HG02852 (cell line): Measurements from ENCODE around the gene CENPE.
A peak's percentile ranks its signal among the peaks of the same experiment; 100 is the strongest.
"Not testable (repeated sequence)": the region's sequence is repeated elsewhere in the genome, so short reads cannot be mapped to it uniquely, and the experiment has no call there.

Experiments
- ATAC-seq: cut with Tn5 transposase; IDR thresholded peaks from one replicate; pipeline ENCODE4 v1.9.1; 2021; ENCODE audit warnings: mild to moderate bottlenecking, moderate library complexity; ENCODE audit not compliant: unreplicated experiment

CENPE gene

DNA sequence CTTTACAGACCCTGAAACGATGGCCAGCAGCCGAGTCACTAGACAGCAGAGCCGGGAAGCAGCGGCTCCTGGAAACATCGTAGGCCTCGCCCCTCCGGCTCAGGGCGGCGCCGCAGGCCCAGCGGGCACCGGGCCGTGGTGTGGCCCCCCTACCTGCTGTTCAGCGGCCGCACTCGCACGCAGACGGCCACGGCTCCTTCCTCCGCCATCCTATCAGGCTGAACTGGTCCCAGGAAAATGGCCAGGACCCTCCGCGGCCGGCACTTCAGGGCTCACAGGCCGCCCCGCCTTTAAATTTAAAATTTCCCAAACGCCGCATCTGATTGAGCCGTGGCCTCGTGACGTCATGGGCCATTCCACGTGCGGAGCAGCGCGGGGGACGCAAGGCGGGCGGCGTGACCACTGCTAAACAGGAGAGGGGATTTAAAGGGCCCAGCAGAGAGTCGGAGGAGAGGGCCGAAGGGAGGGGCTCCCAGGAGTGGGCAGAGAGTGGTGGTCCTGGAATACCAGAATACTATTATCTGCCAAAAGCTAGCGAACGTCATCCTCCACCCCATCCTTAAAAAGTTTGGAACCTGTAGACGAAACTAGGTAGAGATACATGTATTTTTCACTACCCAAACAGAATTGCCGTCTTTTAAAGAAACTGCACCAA is at the start of gene CENPE:
CENPE (minus strand) TSS at position 233 of the 655 bp plus-strand sequence; CDS start at position 209, 24 bp downstream.
- ATAC-seq, result peak; percentile 95

DNA sequence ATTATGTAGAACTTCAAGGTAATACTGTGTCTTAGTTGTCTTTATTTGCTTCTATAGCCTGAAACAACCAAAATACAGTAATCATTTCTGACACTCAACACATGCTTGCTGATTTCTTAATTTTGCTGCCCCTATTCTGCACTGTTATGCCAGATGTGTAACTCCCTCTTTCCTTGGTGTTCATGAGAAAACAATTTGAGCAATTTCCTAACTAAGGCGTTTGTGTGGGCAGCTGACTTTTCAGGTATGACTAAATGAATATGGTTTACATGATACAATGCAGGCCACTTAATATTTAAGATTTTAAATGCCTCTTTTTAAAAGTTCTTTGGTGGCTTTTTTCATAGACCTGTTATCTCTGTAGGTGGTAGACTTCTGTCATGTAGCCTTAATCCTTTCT is 46.1 kb upstream of the CENPE start:
- ATAC-seq, result no peak

DNA sequence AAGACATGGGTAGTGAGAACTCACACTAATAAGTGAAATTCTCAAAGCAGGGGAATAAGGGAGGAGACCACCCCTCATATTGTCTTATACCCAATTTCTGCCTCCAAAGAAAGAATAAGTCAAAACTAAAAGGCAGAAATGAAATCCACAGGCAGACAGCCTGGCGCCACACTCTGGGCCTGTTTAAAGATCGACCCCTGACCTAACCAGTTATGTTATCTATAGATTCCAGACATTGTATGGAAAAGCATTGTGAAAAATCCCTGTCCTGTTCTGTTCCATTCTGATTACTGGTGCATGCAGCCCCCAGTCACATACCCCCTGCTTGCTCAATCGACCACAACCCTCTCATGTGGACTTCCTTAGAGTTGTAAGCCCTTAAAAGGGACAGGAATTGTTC is 32.8 kb upstream of the CENPE start:
- ATAC-seq, result not testable (repeated sequence)

- not testable (repeated sequence) for ATAC-seq
Measured at GRCh38 chr4:103223556-103223955, 25.4 kb upstream of the CENPE start.

DNA sequence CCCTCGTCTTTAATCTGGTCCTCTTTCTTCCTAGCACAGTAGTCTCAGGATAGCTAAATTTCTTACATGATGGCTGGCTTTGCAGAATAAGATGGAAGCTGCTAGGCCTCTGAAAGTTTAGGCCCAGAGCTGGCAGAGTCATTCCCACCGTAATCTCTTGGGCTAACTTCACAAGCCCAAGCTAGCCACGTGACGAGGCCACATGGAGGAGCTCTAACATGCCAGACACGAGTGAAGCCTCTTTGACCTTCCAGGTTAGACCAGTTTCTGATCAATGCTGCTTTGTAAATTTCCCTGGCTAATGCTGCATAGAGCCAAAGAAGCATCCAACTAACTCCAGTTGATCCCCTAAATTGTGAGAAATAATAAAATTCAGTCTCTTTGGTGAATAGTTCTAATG is 9.5 kb upstream of the CENPE start:
- no peak for ATAC-seq

- ATAC-seq, result no peak
Measured at GRCh38 chr4:103204111-103204510, 6.0 kb upstream of the CENPE start.

DNA sequence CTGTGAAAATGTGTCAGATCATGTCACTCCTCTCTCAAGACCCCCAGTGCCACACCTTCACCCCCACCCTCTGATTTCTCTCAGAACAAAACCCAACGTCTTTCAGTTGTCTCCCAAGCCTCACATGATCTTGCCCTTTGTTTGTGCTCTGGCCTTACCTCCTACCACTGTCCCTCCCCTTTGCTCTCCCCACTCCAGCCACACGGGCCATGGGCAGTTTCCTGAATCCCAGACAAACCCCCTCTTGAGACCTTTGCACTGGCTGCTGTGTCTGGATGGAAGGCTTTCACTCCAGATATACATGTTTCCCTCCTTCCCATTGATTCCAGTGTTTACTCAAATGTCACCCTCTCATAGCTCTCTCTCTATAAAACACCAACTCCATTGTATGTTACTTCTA is 3.6 kb upstream of the CENPE start:
- no peak for ATAC-seq

DNA sequence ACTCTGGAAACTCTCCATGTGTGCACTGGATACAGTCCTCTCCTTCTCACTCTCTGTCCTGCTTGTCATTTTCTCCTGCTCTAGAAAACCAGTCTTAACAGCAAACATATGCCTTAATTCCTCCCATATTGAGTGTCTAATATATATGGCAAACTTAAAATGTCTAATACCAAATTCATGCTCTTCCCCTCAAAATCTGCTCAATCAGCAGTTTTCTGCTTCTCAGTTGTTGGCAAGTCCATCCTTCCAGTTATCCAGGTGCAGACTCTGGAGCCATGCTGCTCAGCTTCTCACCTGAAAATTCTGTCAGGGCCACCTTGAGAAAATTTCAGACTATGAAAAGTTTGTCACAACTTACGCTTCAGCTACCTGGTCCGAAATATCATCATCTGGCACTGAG is 3.1 kb upstream of the CENPE start:
- no peak for ATAC-seq

- ATAC-seq, result no peak
Measured at GRCh38 chr4:103199009-103199408, 866 bp upstream of the CENPE start.

DNA sequence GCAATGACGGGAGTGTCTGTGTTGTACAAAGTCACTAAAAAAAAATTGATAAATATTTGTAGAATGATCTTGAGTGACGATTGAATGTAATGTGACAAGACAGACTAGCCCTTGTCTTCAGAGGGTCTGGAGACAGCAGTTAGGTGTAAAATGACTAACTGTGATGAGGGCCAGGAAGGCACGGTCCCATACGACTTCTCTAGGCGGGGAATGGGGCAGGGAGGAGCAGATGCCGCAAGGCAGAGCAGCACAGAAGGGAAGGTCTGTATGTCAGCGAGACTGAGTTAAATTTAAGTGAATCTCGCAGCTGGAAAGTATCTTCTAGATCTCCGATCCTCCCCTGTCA is 405 bp downstream of the CENPE start:
- ATAC-seq, result peak; percentile 51

GRCh38 chr4:103193457-103193856 is 4.7 kb downstream of the CENPE start:
- no peak for ATAC-seq

DNA sequence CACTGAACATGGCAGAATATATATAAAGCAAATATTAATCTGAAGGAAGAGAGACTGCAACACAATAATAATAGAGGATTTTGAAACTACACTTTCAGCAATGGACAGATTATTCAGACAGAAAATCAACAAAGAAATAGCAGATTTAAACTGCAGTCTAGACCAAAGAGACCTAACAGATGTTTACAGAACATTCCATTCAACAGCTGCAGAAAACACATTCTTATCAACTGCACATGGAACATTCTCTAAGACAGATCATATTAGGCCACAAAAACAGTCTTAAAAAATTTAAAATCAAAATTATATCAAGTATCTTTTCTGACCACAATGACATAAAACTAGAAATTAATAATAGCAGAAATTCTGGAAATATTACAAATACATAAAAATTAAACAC is 27.1 kb downstream of the CENPE start:
- no peak for ATAC-seq

DNA sequence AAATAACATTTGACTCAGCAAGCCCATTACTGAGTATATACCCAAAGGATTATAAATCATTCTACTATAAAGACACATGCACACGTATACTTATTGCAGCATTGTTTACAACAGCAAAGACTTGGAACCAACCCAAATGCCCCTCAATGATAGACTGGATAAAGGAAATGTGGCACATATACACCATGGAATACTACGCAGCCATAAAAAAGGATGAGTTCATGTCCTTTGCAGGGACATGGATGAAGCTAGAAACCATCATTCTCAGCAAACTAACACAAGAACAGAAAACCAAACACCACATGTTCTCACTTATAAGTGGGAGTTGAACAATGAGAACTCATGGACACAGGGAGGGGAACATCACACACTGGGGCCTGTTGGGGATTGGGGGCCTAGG is 28.4 kb downstream of the CENPE start:
- not testable (repeated sequence) for ATAC-seq

DNA sequence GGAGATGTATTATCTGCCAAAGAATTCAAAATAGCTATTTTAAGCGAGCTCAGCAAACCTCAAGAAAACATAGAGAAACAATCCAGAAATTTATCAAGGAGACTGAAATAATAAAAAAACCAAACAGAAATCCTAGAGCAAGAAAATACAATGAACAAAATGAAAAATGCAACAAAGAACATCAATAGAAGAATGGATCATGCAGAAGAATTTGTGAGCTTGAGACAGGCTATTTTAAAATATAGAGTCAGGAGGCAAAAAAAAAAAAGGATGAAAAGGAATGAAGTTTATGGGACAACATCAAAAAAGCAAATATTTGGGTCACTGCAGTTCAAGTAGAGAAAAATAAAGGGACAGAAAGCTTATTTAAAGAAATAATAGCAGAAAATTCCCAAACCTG is 29.1 kb downstream of the CENPE start:
- ATAC-seq, result no peak

DNA sequence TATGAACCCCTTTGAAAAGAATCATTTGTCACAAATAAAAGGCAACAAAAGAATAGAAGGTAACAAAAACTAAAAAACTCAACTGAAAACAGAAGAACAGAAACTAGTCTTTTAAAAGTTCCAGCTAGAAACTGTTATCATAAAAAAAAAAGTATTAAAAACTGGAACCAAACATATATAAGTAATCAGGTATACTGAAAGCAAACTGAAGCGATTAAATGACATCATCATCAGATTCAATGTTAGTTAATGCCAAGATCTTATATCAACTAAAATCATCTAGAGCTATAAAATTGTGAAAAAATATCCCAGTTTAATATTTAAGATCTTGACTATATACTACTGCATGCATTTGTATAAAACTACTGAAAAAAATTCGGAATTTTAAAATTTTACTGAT is 36.0 kb downstream of the CENPE start:
- ATAC-seq, result no peak

- no peak for ATAC-seq
Measured at GRCh38 chr4:103158760-103159159, 39.4 kb downstream of the CENPE start.

DNA sequence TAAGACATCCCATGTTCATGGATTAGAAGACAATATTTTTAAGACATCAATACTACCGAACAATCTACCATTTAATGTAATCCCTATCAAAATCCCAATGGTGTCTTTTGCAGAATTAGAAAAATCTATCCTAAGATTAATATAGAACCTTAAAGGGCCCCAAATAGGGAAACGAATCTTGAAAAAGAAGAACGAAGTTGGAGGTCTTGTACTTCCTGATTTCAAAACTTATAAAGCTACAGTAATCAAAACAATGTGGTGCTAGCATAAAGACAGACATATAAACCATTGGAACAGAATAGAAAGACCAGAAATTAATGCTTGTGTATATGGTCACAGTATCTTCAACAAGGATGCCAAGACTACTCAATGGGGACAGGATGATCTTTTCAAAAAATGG is 42.0 kb downstream of the CENPE start:
- ATAC-seq, result no peak

- no peak for ATAC-seq
Measured at GRCh38 chr4:103152381-103152780, 45.8 kb downstream of the CENPE start.

DNA sequence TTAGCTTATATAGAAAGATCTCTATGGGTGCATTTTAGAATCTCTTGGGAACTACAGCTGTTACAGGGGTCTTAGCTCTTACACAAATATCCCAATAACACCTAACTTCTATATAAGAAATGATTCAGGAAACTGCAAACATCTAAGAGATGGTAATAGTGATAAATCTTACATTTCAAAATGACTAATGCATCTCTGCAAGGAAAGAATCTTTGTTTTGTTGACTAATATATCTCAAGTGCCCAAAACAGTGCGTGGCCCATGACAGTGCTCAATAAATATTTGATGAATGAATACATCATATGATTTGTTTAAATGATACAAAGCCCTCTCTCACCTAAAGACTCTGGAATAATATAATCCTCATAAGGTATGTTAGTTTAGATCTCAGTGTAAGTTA is 47.5 kb downstream of the CENPE start:
- ATAC-seq, result no peak

DNA sequence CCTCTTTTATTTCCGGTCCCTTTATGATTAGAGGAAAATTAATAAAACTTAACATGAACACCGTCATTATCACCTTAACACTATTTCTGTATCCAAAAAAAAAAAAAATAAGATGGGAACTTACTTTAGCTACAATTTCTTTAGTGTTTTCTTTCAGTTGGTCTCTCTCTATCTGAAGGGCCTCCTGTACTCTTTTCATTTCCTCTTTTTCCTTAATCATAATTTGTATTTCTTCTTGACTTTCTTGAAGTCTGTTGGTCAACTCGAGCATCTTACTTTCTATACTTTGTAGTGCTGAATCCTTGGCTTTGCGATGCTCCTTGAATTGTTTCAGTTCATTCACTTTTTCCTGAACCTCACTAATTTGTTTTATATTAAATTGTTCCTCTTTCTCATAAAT is 53.2 kb downstream of the CENPE start:
- no peak for ATAC-seq

DNA sequence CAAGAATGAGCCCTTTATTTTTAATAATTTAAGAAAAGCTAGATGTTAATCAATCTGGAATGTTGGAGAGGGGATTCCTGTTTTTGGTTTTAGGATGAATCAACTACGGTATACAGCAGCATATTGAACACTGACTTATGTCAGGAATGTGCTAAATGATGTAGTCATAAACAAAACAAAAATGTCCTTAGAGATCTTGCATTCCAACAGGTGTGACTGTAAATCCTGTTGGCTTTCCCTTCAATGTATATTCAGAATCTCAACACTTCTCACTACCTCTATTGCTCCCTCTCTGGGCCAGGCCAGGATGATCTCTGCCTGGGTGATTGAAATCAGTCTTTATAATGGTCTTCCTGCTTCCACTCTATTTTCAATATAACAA is 60.7 kb downstream of the CENPE start:
- no peak for ATAC-seq

DNA sequence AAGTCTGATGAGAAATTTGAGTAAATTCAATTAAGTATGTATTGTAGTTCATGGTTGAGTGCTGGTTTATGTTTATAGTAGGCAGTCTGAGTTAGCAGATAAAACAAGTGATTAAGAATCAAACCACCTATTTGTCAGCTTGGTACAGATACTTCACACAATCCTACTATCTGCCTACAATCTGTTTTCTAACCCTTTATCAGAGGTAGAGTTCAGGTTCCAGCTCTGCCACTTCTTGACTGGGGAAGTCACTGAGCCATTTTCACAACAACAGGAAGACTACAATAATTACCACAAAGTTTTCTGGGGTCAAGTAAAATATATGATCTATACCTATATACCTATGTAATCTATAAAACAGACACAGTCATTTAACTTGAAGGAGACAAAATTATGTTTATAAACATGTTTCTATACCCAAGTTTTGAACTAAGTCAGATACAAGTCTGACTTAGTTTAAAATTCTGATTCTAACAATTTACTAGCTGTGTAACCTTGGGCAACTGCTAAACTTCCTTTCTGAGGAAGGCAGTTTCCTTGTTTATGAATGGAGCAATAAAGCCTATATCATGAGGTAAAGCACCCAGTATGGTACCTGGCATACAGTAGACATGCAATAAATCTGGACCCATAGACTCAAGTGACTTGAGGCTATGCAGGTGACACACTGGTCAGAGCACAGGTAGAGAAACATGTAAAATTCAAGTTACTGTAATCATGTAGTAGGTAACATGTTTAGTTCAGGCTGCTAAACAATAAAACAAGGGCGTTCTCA is 61.3 kb downstream of the CENPE start:
- ATAC-seq, result no peak

GRCh38 chr4:103129174-103129573 is 69.0 kb downstream of the CENPE start:
- ATAC-seq, result no peak
